Bronchial epithelial cell (primary cell): ENCODE data around the gene GSTO2. TPM values are rescaled to one million over a fixed set of nuclear protein-coding genes. Genes with fewer than 3 reads are reported as not detected.

ENCODE experiments used
- DNase-seq: peaks from one replicate; pipeline ENCODE4 v3.0.0-alpha.2; 2010; ENCODE audit warnings: low read depth
- FAIRE-seq: peaks from 2 replicates; lab custom pipeline; 2011; peaks lifted over from hg19 to GRCh38; lab: Jason Lieb, UNC
- H3K27me3 ChIP-seq: 2 replicates; pipeline ENCODE4 v1.5.1; 2011; ENCODE audit warnings: low read length; ENCODE audit not compliant: control insufficient read depth, insufficient read depth
- H3K36me3 ChIP-seq: 2 replicates; pipeline ENCODE4 v1.5.1; 2011; ENCODE audit warnings: low read length; ENCODE audit not compliant: control insufficient read depth, insufficient read depth
- H3K4me3 ChIP-seq: 2 replicates; pipeline ENCODE4 v1.5.1; 2011; ENCODE audit warnings: mild to moderate bottlenecking, low read depth, low read length, control low read depth
- CTCF ChIP-seq: IDR thresholded peaks from 2 replicates; pipeline ENCODE4 v1.5.1; 2011; ENCODE audit warnings: mild to moderate bottlenecking, moderate library complexity, low read length, control low read depth, inconsistent platforms; ENCODE audit not compliant: insufficient read depth, severe bottlenecking
- total RNA-seq: library from RNA; depleted of rRNA; stranded (reverse); fragments of >200 nt; gene quantifications from 2 replicates; pipeline ENCODE4 v1.2.1, GENCODE V29; 2014

GSTO2 gene
- total RNA-seq, 1 donor from 2014 or later: 24.7 TPM

GRCh38 chr10:104299031-104299904 lies 30.3 kb downstream of the GSTO2 start:
- Histone ChIP-seq H3K36me3 (no peaks in the 10 kb centered on the region), H3K27me3 (no peaks in the 10 kb centered on the region), H3K4me3 (no peak overlapping the region)
- FAIRE-seq: no peak
- DNase-seq: no peak
- no peak for TF ChIP-seq CTCF

GRCh38 chr10:104300002-104300735 lies 31.2 kb downstream of the GSTO2 start:
- H3K27me3 ChIP-seq: no peaks in the 10 kb centered on the region
- no peak for FAIRE-seq
- TF ChIP-seq CTCF: no peak
- H3K36me3 ChIP-seq: no peaks in the 10 kb centered on the region
- H3K4me3 ChIP-seq: no peak overlapping the region
- DNase-seq: peak; percentile 73

- DNase-seq: peak; percentile 91
- no peak for TF ChIP-seq CTCF
- Histone ChIP-seq H3K27me3 (no peaks in the 10 kb centered on the region), H3K4me3 (no peak overlapping the region), H3K36me3 (no peaks in the 10 kb centered on the region)
- FAIRE-seq: no peak
Measured at GRCh38 chr10:104300736-104301292, 31.8 kb downstream of the GSTO2 start.

GRCh38 chr10:104301907-104302690 lies 33.1 kb downstream of the GSTO2 start:
- Histone ChIP-seq H3K4me3 (no peak overlapping the region), H3K36me3 (no peaks in the 10 kb centered on the region), H3K27me3 (no peaks in the 10 kb centered on the region)
- no peak for DNase-seq
- TF ChIP-seq CTCF: no peak
- FAIRE-seq: no peak

GRCh38 chr10:104303594-104304355 lies 34.8 kb downstream of the GSTO2 start:
- Histone ChIP-seq H3K4me3 (no peak overlapping the region), H3K36me3 (no peaks in the 10 kb centered on the region), H3K27me3 (no peaks in the 10 kb centered on the region)
- DNase-seq: no peak
- FAIRE-seq: no peak
- TF ChIP-seq CTCF: no peak
